ENCODE measurements around the gene CDCA4.

DNA sequence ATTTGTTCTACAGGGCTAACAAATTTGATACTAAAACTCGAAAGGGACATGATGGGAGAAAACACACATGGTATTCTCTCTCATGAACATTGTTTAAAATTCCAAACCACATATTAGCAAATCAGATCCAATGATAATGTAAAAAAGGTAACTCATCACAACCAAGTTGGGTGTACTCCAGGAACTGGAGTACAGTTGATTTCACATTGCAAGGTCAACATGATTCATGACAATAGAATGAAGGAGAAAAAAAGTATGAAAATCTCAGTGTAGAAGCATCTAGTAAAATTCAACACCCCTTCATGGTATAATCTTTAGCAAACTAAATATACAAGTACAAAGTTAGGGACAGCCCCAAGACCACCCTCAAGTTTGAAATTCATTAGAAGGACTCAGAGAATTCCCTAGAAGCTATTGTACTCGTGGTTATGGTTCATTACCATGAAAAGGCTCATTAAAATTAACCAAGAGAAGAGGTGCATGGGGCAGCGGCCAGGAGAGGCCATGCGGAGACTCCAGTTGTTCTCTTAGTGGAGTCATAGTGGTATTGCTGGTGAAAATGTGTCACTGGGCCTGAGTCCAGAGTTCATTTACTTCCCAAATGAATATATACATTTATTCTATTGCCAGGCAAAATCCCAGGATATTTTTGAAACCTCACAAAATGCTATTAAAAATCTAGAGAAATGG is 3.1 kb upstream of the CDCA4 start:
- no peak for TF ChIP-seq POLR2A (IDR thresholded peaks at IDR 0.05; ENCODE audit: extremely low read depth, insufficient read length)
- TF ChIP-seq, protein P1, sequence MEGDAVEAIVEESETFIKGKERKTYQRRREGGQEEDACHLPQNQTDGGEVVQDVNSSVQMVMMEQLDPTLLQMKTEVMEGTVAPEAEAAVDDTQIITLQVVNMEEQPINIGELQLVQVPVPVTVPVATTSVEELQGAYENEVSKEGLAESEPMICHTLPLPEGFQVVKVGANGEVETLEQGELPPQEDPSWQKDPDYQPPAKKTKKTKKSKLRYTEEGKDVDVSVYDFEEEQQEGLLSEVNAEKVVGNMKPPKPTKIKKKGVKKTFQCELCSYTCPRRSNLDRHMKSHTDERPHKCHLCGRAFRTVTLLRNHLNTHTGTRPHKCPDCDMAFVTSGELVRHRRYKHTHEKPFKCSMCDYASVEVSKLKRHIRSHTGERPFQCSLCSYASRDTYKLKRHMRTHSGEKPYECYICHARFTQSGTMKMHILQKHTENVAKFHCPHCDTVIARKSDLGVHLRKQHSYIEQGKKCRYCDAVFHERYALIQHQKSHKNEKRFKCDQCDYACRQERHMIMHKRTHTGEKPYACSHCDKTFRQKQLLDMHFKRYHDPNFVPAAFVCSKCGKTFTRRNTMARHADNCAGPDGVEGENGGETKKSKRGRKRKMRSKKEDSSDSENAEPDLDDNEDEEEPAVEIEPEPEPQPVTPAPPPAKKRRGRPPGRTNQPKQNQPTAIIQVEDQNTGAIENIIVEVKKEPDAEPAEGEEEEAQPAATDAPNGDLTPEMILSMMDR (IDR thresholded peaks at IDR 0.05; ENCODE audit: low read depth, low read length) = no peak

Measured in NB4 (cell line).